ENCODE data around the gene RNLS.

Gene RNLS

GRCh38 chr10:88256886-88257285 is 326.2 kb downstream of the RNLS start:
- DNase-seq (ENCODE audit: low spot score) = no peak

GRCh38 chr10:88256013-88256680 is 327.0 kb downstream of the RNLS start:
- DNase-seq (ENCODE audit: low spot score) = no peak

- peak; percentile 67 for DNase-seq (ENCODE audit: low spot score)
Measured at GRCh38 chr10:88254091-88254490, 329.0 kb downstream of the RNLS start.

- DNase-seq (ENCODE audit: low spot score) = no peak
Measured at GRCh38 chr10:88253622-88254021, 329.5 kb downstream of the RNLS start.

- no peak for DNase-seq (ENCODE audit: low spot score)
Measured at GRCh38 chr10:88253128-88253527, 330.0 kb downstream of the RNLS start.

GRCh38 chr10:88249450-88249849 is 333.7 kb downstream of the RNLS start:
- DNase-seq (ENCODE audit: low spot score) = no peak

- no peak for DNase-seq (ENCODE audit: low spot score)
Measured at GRCh38 chr10:88246675-88247074, 336.4 kb downstream of the RNLS start.

- DNase-seq (ENCODE audit: low spot score) = peak; percentile 46
Measured at GRCh38 chr10:88245974-88246511, 337.1 kb downstream of the RNLS start.

- DNase-seq (ENCODE audit: low spot score) = no peak
Measured at GRCh38 chr10:88244781-88245625, 338.1 kb downstream of the RNLS start.

- DNase-seq (ENCODE audit: low spot score) = no peak
Measured at GRCh38 chr10:88243836-88244730, 339.0 kb downstream of the RNLS start.

GRCh38 chr10:88243202-88243744 is 339.8 kb downstream of the RNLS start:
- no peak for DNase-seq (ENCODE audit: low spot score)

- DNase-seq (ENCODE audit: low spot score) = no peak
Measured at GRCh38 chr10:88241501-88241900, 341.6 kb downstream of the RNLS start.

GRCh38 chr10:88239212-88239611 is 343.9 kb downstream of the RNLS start:
- no peak for DNase-seq (ENCODE audit: low spot score)

- no peak for DNase-seq (ENCODE audit: low spot score)
Measured at GRCh38 chr10:88238615-88238914, 344.6 kb downstream of the RNLS start.

GRCh38 chr10:88237896-88238614 is 345.1 kb downstream of the RNLS start:
- no peak for DNase-seq (ENCODE audit: low spot score)

- no peak for DNase-seq (ENCODE audit: low spot score)
Measured at GRCh38 chr10:88236121-88236743, 346.9 kb downstream of the RNLS start.

- DNase-seq (ENCODE audit: low spot score) = no peak
Measured at GRCh38 chr10:88234297-88234696, 348.8 kb downstream of the RNLS start.

GRCh38 chr10:88233870-88234269 is 349.2 kb downstream of the RNLS start:
- no peak for DNase-seq (ENCODE audit: low spot score)

- no peak for DNase-seq (ENCODE audit: low spot score)
Measured at GRCh38 chr10:88232983-88233543, 350.1 kb downstream of the RNLS start.

GRCh38 chr10:88232029-88232895 is 350.9 kb downstream of the RNLS start:
- no peak for DNase-seq (ENCODE audit: low spot score)

Measured in GM03348 (cell line).